ENCODE data around the gene GAREM1.

GAREM1 gene

GRCh38 chr18:32289483-32290075, 181.1 kb downstream of the GAREM1 start:
- DNase-seq (ENCODE audit: low spot score) = peak; percentile 55

GRCh38 chr18:32287873-32288272, 182.8 kb downstream of the GAREM1 start:
- DNase-seq (ENCODE audit: low spot score) = no peak

GRCh38 chr18:32287249-32287648, 183.4 kb downstream of the GAREM1 start:
- DNase-seq (ENCODE audit: low spot score) = no peak

GRCh38 chr18:32286749-32287148, 183.9 kb downstream of the GAREM1 start:
- DNase-seq (ENCODE audit: low spot score) = no peak

GRCh38 chr18:32284284-32284683, 186.4 kb downstream of the GAREM1 start:
- DNase-seq (ENCODE audit: low spot score) = no peak

GRCh38 chr18:32280911-32281310, 189.8 kb downstream of the GAREM1 start:
- DNase-seq (ENCODE audit: low spot score) = no peak

- no peak for DNase-seq (ENCODE audit: low spot score)
These were observed 190.4 kb downstream of the GAREM1 start for GRCh38 chr18:32280188-32280783.

- no peak for DNase-seq (ENCODE audit: low spot score)
These were observed 192.4 kb downstream of the GAREM1 start for GRCh38 chr18:32278177-32278799.

- no peak for DNase-seq (ENCODE audit: low spot score)
These were observed 193.1 kb downstream of the GAREM1 start for GRCh38 chr18:32277549-32277948.

- no peak for DNase-seq (ENCODE audit: low spot score)
These were observed 193.8 kb downstream of the GAREM1 start for GRCh38 chr18:32276906-32277305.

- DNase-seq (ENCODE audit: low spot score) = no peak
These were observed 194.4 kb downstream of the GAREM1 start for GRCh38 chr18:32276256-32276655.

GRCh38 chr18:32275221-32275620, 195.5 kb downstream of the GAREM1 start:
- DNase-seq (ENCODE audit: low spot score) = no peak

GRCh38 chr18:32274307-32274706, 196.4 kb downstream of the GAREM1 start:
- DNase-seq (ENCODE audit: low spot score) = no peak

- DNase-seq (ENCODE audit: low spot score) = peak; percentile 17
These were observed 198.9 kb downstream of the GAREM1 start for GRCh38 chr18:32271672-32272208.

GRCh38 chr18:32270341-32270740, 200.3 kb downstream of the GAREM1 start:
- no peak for DNase-seq (ENCODE audit: low spot score)

GRCh38 chr18:32267463-32267862, 203.2 kb downstream of the GAREM1 start:
- no peak for DNase-seq (ENCODE audit: low spot score)

GRCh38 chr18:32264401-32264800, 206.3 kb downstream of the GAREM1 start:
- no peak for DNase-seq (ENCODE audit: low spot score)

GRCh38 chr18:32262092-32262491, 208.6 kb downstream of the GAREM1 start:
- DNase-seq (ENCODE audit: low spot score) = no peak

GRCh38 chr18:32261003-32261402, 209.7 kb downstream of the GAREM1 start:
- no peak for DNase-seq (ENCODE audit: low spot score)

- DNase-seq (ENCODE audit: low spot score) = no peak
These were observed 211.1 kb downstream of the GAREM1 start for GRCh38 chr18:32259553-32259952.

- DNase-seq (ENCODE audit: low spot score) = no peak
These were observed 212.0 kb downstream of the GAREM1 start for GRCh38 chr18:32258558-32259204.

GRCh38 chr18:32258148-32258547, 212.5 kb downstream of the GAREM1 start:
- no peak for DNase-seq (ENCODE audit: low spot score)

All from activated CD4-positive, alpha-beta T cell treated with anti-CD3 and anti-CD28 coated beads, Interleukin-2, Interleukin-4, amounts not matched to agents 100 ng/mL and 50 ng/mL, durations not matched to agents 16 hours and 8 hours (primary cell).